ENCODE measurements around the gene OGFOD1. TPM values are rescaled to one million over a fixed set of nuclear protein-coding genes. Genes with fewer than 3 reads are reported as not detected.

The OGFOD1 gene
- total RNA-seq, 4 donors from 2014 or later, result 40.6 to 55.1 (median 50.4) TPM

- no peak overlapping the region for H3K4me3 ChIP-seq
- peaks cover 8 to 67% of the 10 kb centered on the region in 2 donors for H3K36me3 ChIP-seq
- no peak for TF ChIP-seq EP300 (IDR thresholded peaks at IDR 0.05)
- 87 to 100% methylated on average over 2 of the region's 2 CpGs for WGBS, 2 donors (ENCODE audit: low coverage in 1 of 2)
- H3K27me3 ChIP-seq, result no peaks in the 10 kb centered on the region
- H3K27ac ChIP-seq, result no peak overlapping the region
- ATAC-seq, result no peak
- H3K4me1 ChIP-seq, result peaks cover 0 to 33% (median 0%) of the 10 kb centered on the region in 3 donors
- no peaks in the 10 kb centered on the region for H3K9me3 ChIP-seq
Measured at GRCh38 chr16:56411624-56412023, 39.7 kb upstream of the OGFOD1 start.

GRCh38 chr16:56413381-56413780 lies 38.0 kb upstream of the OGFOD1 start:
- Histone ChIP-seq H3K4me1 (peaks cover 0 to 36% (median 0%) of the 10 kb centered on the region in 3 donors), H3K27ac (no peak overlapping the region), H3K4me3 (no peak overlapping the region), H3K9me3 (no peaks in the 10 kb centered on the region), H3K36me3 (peaks cover 6 to 52% of the 10 kb centered on the region in 2 donors), H3K27me3 (no peaks in the 10 kb centered on the region)
- ATAC-seq, result no peak
- 75 to 90% methylated on average over 4 to 5 of the region's 5 CpGs for WGBS, 2 donors (ENCODE audit: low coverage in 1 of 2)
- TF ChIP-seq EP300 (IDR thresholded peaks at IDR 0.05) (no peak), POLR2AphosphoS5 (IDR thresholded peaks at IDR 0.05) (no peak), CTCF (IDR thresholded peaks at IDR 0.05) (no peak), POLR2A (IDR thresholded peaks at IDR 0.05) (no peak)

- 82 to 83% methylated on average over 3 to 5 of the region's 5 CpGs for WGBS, 2 donors (ENCODE audit: low coverage in 1 of 2)
- no peak for ATAC-seq
- Histone ChIP-seq H3K27me3 (no peaks in the 10 kb centered on the region), H3K4me3 (no peak overlapping the region), H3K27ac (no peak overlapping the region), H3K4me1 (peaks cover 0 to 43% (median 0%) of the 10 kb centered on the region in 3 donors), H3K36me3 (peaks cover 0 to 42% of the 10 kb centered on the region in 2 donors), H3K9me3 (no peaks in the 10 kb centered on the region)
- TF ChIP-seq POLR2AphosphoS5 (IDR thresholded peaks at IDR 0.05), result no peak
- no peak for TF ChIP-seq EP300 (IDR thresholded peaks at IDR 0.05)
- no peak for TF ChIP-seq CTCF (IDR thresholded peaks at IDR 0.05)
- TF ChIP-seq POLR2A (IDR thresholded peaks at IDR 0.05), result no peak
Measured at GRCh38 chr16:56414366-56414765, 37.0 kb upstream of the OGFOD1 start.

- Histone ChIP-seq H3K27ac (no peak overlapping the region), H3K4me1 (peaks cover 0 to 57% (median 0%) of the 10 kb centered on the region in 3 donors), H3K4me3 (no peak overlapping the region), H3K9me3 (no peaks in the 10 kb centered on the region), H3K27me3 (no peaks in the 10 kb centered on the region), H3K36me3 (peaks cover 0 to 28% of the 10 kb centered on the region in 2 donors)
- 75 to 84% methylated on average over 4 of the region's 4 CpGs for WGBS, 2 donors (ENCODE audit: low coverage in 1 of 2)
- no peak for ATAC-seq
- no peak for TF ChIP-seq CTCF (IDR thresholded peaks at IDR 0.05)
Measured at GRCh38 chr16:56415875-56416274, 35.5 kb upstream of the OGFOD1 start.

GRCh38 chr16:56417138-56417537 lies 34.2 kb upstream of the OGFOD1 start:
- H3K4me1 ChIP-seq, result peaks cover 0 to 68% (median 0%) of the 10 kb centered on the region in 3 donors
- no peaks in the 10 kb centered on the region for H3K27me3 ChIP-seq
- no peak for ATAC-seq
- H3K27ac ChIP-seq, result no peak overlapping the region
- WGBS, 2 donors (ENCODE audit: low coverage in 1 of 2), result 94 to 100% methylated on average over 2 to 3 of the region's 4 CpGs
- H3K4me3 ChIP-seq, result no peak overlapping the region
- H3K9me3 ChIP-seq, result no peaks in the 10 kb centered on the region
- no peak for TF ChIP-seq EP300 (IDR thresholded peaks at IDR 0.05)
- TF ChIP-seq POLR2A (IDR thresholded peaks at IDR 0.05), result no peak
- no peak for TF ChIP-seq CTCF (IDR thresholded peaks at IDR 0.05)
- no peak for TF ChIP-seq POLR2AphosphoS5 (IDR thresholded peaks at IDR 0.05)
- peaks cover 0 to 16% of the 10 kb centered on the region in 2 donors for H3K36me3 ChIP-seq
